Fibroblast of the aortic adventitia (primary cell): ENCODE data around the gene RAB43. TPM values are rescaled to one million over a fixed set of nuclear protein-coding genes. Genes with fewer than 3 reads are reported as not detected.
"Not testable (repeated sequence)": the region's sequence is repeated elsewhere in the genome, so short reads cannot be mapped to it uniquely, and the experiment has no call there.

Experiments
- DNase-seq: peaks from one replicate; pipeline ENCODE4 v3.0.0-alpha.2; 2010; ENCODE audit warnings: low read depth
- H3K4me3 ChIP-seq: 2 replicates; pipeline ENCODE4 v1.5.1; 2011; ENCODE audit warnings: low read depth, mild to moderate bottlenecking, control low read depth, low read length, moderate library complexity
- total RNA-seq: library from RNA; depleted of rRNA; stranded (reverse); fragments of >200 nt; gene quantifications from 2 replicates; pipeline ENCODE4 v1.2.3, GENCODE V29; 2012; ENCODE audit warnings: low replicate concordance
- TF ChIP-seq, protein P1 (sequence below): IDR thresholded peaks from 2 replicates; pipeline ENCODE4 v1.5.1; 2011; ENCODE audit warnings: mild to moderate bottlenecking, low read length, control low read depth, inconsistent platforms; ENCODE audit not compliant: insufficient read depth

Gene RAB43
- total RNA-seq, 1 donor, result 5.1 TPM

DNA sequence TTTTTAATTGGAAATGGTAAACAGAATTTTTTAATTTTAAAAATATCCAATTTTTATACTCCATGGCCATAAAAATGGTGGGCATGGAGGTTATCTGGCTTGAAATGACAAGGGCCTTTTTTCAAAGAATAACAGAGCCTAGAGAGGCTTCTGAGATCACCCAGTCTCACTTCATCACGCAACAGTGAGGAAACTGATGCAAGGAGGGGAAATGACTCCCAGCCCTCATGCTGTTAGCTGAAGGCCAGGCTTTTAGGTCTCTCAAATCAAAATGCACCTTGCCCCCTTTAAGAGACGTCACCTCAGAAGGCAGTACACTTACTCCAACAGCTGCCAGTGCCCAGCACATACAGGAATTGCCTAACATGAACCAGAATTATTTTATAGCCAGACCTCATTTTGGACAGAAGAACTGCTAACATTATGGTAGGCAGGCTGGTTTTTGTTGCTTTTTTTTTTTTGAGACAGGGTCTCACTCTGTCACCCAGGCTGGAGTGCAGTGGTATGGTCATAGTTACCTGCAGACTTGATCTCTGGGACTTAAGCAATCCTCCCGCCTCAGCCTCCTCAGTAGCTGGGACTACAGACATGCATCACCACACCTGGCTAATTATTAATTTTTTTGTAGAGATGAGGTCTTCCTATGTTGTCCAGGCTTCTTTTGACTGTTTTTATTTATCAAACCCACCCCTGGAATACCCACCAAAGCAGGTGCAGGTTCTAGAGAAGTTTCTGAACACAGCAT lies 9.1 kb downstream of the RAB43 start:
- TF ChIP-seq, protein P1, sequence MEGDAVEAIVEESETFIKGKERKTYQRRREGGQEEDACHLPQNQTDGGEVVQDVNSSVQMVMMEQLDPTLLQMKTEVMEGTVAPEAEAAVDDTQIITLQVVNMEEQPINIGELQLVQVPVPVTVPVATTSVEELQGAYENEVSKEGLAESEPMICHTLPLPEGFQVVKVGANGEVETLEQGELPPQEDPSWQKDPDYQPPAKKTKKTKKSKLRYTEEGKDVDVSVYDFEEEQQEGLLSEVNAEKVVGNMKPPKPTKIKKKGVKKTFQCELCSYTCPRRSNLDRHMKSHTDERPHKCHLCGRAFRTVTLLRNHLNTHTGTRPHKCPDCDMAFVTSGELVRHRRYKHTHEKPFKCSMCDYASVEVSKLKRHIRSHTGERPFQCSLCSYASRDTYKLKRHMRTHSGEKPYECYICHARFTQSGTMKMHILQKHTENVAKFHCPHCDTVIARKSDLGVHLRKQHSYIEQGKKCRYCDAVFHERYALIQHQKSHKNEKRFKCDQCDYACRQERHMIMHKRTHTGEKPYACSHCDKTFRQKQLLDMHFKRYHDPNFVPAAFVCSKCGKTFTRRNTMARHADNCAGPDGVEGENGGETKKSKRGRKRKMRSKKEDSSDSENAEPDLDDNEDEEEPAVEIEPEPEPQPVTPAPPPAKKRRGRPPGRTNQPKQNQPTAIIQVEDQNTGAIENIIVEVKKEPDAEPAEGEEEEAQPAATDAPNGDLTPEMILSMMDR, result no peak
- no peak overlapping the region for H3K4me3 ChIP-seq
- peak; percentile 80 for DNase-seq

DNA sequence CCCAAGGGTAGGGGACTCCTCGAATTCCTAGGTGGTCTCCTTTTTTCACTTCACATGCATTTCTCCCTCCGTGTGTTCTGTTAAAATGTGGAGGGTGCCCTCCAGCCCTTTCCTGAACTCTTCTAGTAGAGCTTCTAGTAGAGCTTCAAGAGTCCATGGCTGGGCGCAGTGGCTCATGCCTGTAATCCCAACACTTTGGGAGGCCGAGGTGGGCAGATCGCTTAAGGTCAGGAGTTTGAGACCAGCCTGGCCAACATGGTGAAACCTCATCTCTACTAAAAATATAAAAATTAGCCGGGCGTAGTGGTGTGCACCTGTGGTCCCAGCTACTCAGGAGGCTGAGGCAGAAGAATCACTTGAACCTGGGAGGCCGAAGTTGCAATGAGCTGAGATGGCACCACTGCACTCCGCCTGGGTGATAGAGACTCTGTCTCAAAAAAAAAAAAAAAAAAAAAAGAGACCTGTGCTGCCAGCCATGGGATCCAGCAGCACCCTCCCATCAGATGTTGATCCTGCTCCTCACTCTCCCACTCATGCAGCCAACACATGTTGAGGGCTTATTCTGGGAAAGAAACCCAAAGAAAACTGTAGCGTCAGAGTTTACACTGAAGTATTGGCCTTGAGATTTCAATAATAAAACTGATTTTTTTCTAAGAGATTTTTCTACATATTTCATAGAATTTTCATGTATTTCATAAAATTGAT lies 10.4 kb downstream of the RAB43 start:
- H3K4me3 ChIP-seq, DNase-seq: not testable (repeated sequence)

DNA sequence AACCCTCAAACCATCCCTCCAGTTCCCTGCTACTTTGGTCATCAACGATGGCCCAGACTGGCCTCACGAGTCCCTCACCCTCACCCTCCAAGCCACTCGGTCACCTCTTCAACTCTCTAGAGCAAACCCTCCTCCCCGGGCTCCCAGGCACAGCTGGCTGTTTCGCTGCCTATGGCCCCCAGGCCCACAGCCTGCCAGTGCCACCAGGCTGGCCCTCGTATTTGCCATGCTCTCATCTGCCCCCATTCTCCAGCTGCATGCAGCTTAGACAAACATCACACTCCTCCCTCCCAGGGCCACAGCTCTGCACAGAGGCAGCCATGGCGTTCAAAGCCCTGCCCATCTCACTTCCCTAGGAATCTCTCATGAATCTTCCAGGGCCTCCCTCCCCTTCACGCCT lies 13.8 kb downstream of the RAB43 start:
- DNase-seq, result no peak
- no peak overlapping the region for H3K4me3 ChIP-seq
- TF ChIP-seq, protein P1, result no peak

DNA sequence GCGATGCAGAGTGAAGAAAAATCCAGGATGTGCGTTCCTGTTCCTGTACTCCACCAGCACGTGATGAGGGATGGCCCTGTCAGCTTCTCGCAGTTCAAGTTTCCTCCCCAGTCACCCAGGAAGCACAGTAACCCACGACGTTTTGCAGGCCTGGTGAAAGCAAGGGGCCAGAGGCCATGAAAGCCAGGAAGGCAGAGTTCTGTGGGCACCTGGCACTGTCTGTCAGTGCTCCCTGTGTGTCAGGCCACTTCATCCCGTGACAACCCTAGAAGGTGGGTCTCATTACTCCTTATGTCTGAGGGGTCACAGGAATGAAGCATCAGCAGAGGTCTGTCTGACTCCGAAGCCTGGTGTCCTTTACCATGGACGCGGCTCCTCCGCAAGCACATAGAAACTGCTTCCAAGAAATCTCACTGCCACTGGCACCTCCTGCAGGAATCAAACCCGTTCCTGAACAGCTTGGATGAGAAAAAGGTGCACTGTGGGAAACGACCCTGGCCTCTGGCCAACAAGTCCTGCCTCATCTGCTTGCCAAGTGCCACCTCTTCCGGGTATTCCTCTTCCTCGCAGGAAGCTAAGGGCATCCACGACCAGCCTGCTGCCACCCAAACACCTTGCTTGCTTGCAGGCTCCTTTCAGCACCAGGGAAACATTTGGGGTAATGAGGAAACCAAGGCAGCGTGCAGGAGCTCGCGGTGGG lies 14.6 kb downstream of the RAB43 start:
- DNase-seq, result no peak
- TF ChIP-seq, protein P1, result no peak
- no peak overlapping the region for H3K4me3 ChIP-seq

DNA sequence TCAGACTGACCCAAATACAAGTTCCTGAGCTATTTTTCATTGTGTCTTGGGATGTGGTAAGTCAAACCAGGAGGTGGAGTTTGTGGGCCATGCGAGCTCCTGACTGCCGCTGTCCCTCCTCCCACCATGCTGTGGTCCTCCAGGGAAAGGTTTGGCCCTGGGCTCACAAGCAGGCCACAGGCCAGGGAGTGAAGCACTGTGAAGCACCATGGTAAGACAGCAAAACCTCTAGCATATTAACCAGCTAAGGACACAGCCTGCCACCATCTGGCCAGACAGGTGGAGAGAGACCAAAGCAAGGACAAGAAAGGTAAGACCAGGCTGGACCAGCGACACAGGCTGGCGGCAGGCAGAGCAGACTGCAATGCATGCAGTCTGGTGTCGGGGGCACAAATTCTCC lies 15.3 kb downstream of the RAB43 start:
- H3K4me3 ChIP-seq, result no peak overlapping the region
- TF ChIP-seq, protein P1, result no peak
- DNase-seq, result peak; percentile 16

DNA sequence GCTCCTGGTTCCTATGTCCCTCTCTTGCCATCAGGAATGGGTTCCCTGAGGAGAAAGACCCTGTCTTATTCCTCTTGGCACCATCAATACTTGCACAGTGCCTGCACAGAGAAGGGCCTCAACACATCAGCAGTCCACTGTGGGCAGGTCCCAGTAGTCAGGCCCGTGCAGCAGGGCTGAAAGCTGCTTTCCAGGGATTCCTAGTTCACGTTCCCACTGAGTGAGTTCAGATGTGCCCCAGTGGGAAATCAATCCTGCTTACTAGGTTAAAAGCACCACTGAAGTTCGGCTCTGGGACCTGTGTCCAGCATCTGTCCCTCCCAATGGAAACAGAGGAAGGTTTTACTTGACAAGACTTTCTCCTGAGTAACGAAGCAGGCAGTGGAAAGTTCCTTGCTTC lies 15.7 kb downstream of the RAB43 start:
- no peak overlapping the region for H3K4me3 ChIP-seq
- TF ChIP-seq, protein P1, result no peak
- DNase-seq, result no peak

DNA sequence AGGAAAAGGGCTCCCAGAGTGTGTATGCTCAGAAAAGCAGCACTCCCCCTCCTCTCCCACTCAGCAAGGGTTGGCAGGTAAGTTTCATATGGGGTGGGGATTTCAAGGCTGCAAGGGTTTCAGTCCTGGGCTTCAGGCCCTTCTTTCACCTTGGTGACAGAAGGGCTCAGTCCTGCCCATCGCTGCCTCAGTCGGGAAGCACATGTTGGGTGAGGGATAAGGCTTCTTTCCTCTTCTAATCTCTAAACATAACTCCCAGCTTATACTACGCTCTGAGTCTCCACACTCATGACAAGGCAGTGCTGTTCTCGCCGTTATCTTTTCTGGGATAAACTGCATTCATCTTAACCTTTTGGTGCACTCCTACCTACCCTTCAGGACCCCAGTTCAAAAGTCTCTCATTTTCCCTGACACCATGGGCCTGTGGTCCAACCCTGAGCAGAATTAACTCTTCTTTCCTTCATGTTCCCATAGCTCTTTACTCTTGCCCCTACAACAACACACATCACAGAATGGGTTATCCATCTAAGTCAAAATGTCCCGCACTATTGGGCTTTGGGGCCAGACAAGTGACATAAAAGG lies 17.0 kb downstream of the RAB43 start:
- no peak for DNase-seq
- TF ChIP-seq, protein P1, result no peak
- H3K4me3 ChIP-seq, result no peak overlapping the region
